Liver (tissue), 9 donors: ENCODE results near the gene SPAG17. TPM values are rescaled to one million over a fixed set of nuclear protein-coding genes. Genes with fewer than 3 reads are reported as not detected.

Experiments used
- DNase-seq: peaks from one replicate; pipeline ENCODE4 v3.0.0-alpha.2; 2017; ENCODE audit warnings: low spot score
- H3K27ac ChIP-seq, 2 donors: one replicate each; pipeline ENCODE4 v1.7.0; 2013; ENCODE audit warnings: inconsistent platforms in 2 of 2, low read length in 2 of 2, control low read depth in 1 of 2, low read depth in 1 of 2, mild to moderate bottlenecking in 1 of 2
- H3K27me3 ChIP-seq, 4 donors: one replicate each; pipeline versions ENCODE4 v1.6.1 to v1.7.0; 2013; ENCODE audit warnings: low read length in 3 of 4, inconsistent platforms in 1 of 4, mild to moderate bottlenecking in 1 of 4, moderate library complexity in 1 of 4; ENCODE audit not compliant: control insufficient read depth in 4 of 4, insufficient read depth in 4 of 4
- H3K36me3 ChIP-seq, 4 donors: one replicate each; pipeline versions ENCODE4 v1.6.1 to v1.7.0; 2013; ENCODE audit warnings: low read length in 3 of 4, mild to moderate bottlenecking in 3 of 4, low read depth in 1 of 4, moderate library complexity in 1 of 4; ENCODE audit not compliant: control insufficient read depth in 4 of 4, insufficient read depth in 3 of 4
- H3K4me1 ChIP-seq, 4 donors: one replicate each; pipeline versions ENCODE4 v1.6.1 to v1.7.0; 2013; ENCODE audit warnings: low read length in 3 of 4, mild to moderate bottlenecking in 3 of 4, moderate library complexity in 1 of 4; ENCODE audit not compliant: control insufficient read depth in 4 of 4, insufficient read depth in 4 of 4
- H3K4me3 ChIP-seq, 3 donors: one replicate each; pipeline versions ENCODE4 v1.6.1 to v1.7.0; 2013; ENCODE audit warnings: low read length in 3 of 3, control low read depth in 1 of 3, low read depth in 1 of 3, mild to moderate bottlenecking in 1 of 3
- H3K9ac ChIP-seq, 2 donors: one replicate each; pipeline ENCODE4 v1.7.0; 2013; ENCODE audit warnings: low read length in 2 of 2, mild to moderate bottlenecking in 2 of 2, moderate library complexity in 2 of 2, control low read depth in 1 of 2, low read depth in 1 of 2
- H3K9me3 ChIP-seq, 4 donors: one replicate each; pipeline versions ENCODE4 v1.6.1 to v1.7.0; 2013; ENCODE audit warnings: low read length in 3 of 4; ENCODE audit not compliant: control insufficient read depth in 4 of 4
- EGR1 ChIP-seq, 2 donors: IDR thresholded peaks; 2 replicates each; pipeline ENCODE4 v1.6.1; 2016 to 2018; ENCODE audit warnings: antibody characterized with exemption in 2 of 2, low read depth in 2 of 2
- FOXA1 ChIP-seq: IDR thresholded peaks from 2 replicates; pipeline ENCODE4 v1.6.1; 2016; ENCODE audit warnings: antibody characterized with exemption
- FOXA2 ChIP-seq: IDR thresholded peaks from 2 replicates; pipeline ENCODE4 v1.6.1; 2016; ENCODE audit warnings: antibody characterized with exemption
- GABPA ChIP-seq, 2 donors: IDR thresholded peaks in 1 of 2; conservative IDR thresholded peaks in 1 of 2; 2 replicates each; pipeline ENCODE4 v1.6.1; 2016; ENCODE audit warnings: antibody characterized with exemption in 2 of 2, mild to moderate bottlenecking in 1 of 2, moderate library complexity in 1 of 2
- HNF4A ChIP-seq, 2 donors: conservative IDR thresholded peaks; 2 replicates each; pipeline ENCODE4 v1.6.1; 2016; ENCODE audit warnings: antibody characterized with exemption in 2 of 2, mild to moderate bottlenecking in 2 of 2
- HNF4G ChIP-seq: IDR thresholded peaks from 2 replicates; pipeline ENCODE4 v1.6.1; 2016; ENCODE audit warnings: antibody characterized with exemption
- JUND ChIP-seq, 2 donors: IDR thresholded peaks; 2 replicates each; pipeline ENCODE4 v1.6.1; 2016; ENCODE audit warnings: antibody characterized with exemption in 2 of 2
- NR2F2 ChIP-seq: IDR thresholded peaks from 2 replicates; pipeline ENCODE4 v1.6.1; 2016; ENCODE audit warnings: antibody characterized with exemption
- RAD21 ChIP-seq, 2 donors: IDR thresholded peaks; 2 replicates each; pipeline ENCODE4 v1.6.1; 2016; ENCODE audit warnings: antibody characterized with exemption in 2 of 2, mild to moderate bottlenecking in 2 of 2
- RXRA ChIP-seq, 2 donors: IDR thresholded peaks; 2 replicates each; pipeline ENCODE4 v1.6.1; 2017 to 2018; ENCODE audit warnings: antibody characterized with exemption in 2 of 2, mild to moderate bottlenecking in 1 of 2
- SP1 ChIP-seq: IDR thresholded peaks from 2 replicates; pipeline ENCODE4 v1.6.1; 2018; ENCODE audit warnings: antibody characterized with exemption, mild to moderate bottlenecking
- TAF1 ChIP-seq: conservative IDR thresholded peaks from 2 replicates; pipeline ENCODE4 v1.6.1; 2016; ENCODE audit warnings: antibody characterized with exemption, mild to moderate bottlenecking
- WGBS: extraction: QIAGEN DNeasy Blood & Tissue Kit; methylation state at CpG from one replicate; pipeline ENCODE4 v1.1.7; 2013; 5-methylcytosine and 5-hydroxymethylcytosine counted together
- polyA plus RNA-seq, 2 donors: library from polyadenylated mRNA; stranded (reverse) in 1 of 2; unstranded in 1 of 2; fragments of 200-250 nt in 1 of 2; fragments of >200 nt in 1 of 2; fragmentation: Nextera tagmentation in 1 of 2; extraction: Ambion mirVana in 1 of 2; gene quantifications; one replicate each; pipeline versions ENCODE4 v1.2.1 to v1.2.3, GENCODE V29; 2013 to 2015
- total RNA-seq, 2 donors: library from RNA; depleted of rRNA; stranded (reverse); fragments of >200 nt; gene quantifications; one replicate each; pipeline ENCODE4 v1.2.3, GENCODE V29; 2014
- TF ChIP-seq, protein P1 (sequence below): fragments of 150-350 bp; IDR thresholded peaks from 2 replicates; pipeline ENCODE4 v1.5.1; 2017; ENCODE audit warnings: improper control_type of control experiment, low read depth, low read length; ENCODE audit not compliant: missing input control
- TF ChIP-seq, protein P2 (sequence below): IDR thresholded peaks from 2 replicates; pipeline ENCODE4 v1.6.1; 2016; ENCODE audit warnings: antibody characterized with exemption, mild to moderate bottlenecking
- TF ChIP-seq, protein P3 (sequence below): IDR thresholded peaks from 2 replicates; pipeline ENCODE4 v1.6.1; 2016; ENCODE audit warnings: antibody characterized with exemption
- TF ChIP-seq, protein P4 (sequence below): IDR thresholded peaks from 2 replicates; pipeline ENCODE4 v1.6.1; 2016; ENCODE audit warnings: antibody characterized with exemption
- donor health status: healthy.
- donor health status: healthy.
- donor health status: healthy.
- donor health status: healthy.
- donor health status: healthy.

SPAG17 gene
- total and polyA plus RNA-seq, 4 donors = 0.17 to 0.75 TPM; not detected in 2

DNA sequence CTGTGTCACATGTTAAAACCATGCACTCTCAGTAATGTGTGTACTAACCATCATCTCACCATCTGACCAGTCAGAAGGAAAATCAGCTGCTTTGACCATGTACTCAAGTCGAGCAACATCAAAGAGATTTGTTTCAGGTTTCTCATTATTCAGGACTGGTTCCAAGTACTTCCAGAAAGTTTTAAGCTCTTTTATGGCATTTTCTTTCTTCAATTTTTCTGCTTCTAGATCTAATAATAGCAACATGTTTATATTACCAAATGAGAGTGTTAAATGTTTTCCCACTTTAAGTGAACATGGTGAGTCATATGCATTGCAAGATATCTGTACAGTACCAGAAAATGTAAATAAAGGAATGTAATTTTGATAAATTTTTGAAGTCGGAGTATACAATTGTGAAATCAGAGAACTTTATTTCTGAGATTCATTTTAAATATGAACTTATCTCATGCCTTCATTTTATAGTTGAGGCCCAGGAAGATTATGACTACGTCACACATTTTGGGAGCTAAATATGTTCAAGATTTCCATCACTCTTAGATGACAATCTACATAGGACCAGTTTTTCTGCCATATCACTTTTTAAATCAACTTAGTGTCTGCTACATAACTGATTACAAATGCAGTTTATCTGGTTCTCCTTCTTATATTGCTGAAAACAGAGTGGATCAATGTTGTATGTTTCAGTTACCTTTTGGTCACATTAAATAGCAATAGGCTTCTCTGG, 87.2 kb downstream of the SPAG17 start:
- peaks cover 0 to 2% (median 0%) of the 10 kb centered on the region in 4 donors for H3K4me1 ChIP-seq
- DNase-seq = no peak
- WGBS = 79% methylated on average over 3 of the region's 3 CpGs
- H3K36me3 ChIP-seq = no peaks in the 10 kb centered on the region
- TF ChIP-seq EGR1 (IDR thresholded peaks at IDR 0.05; ENCODE audit: low read depth in 2 of 2) (no peak), RAD21 (IDR thresholded peaks at IDR 0.05) (no peak), NR2F2 (no peak), HNF4A (conservative IDR thresholded peaks at IDR 0.05) (no peak), GABPA (IDR thresholded peaks at IDR 0.05 in 1 of 2, conservative IDR thresholded peaks at IDR 0.05 in 1 of 2) (no peak), RXRA (IDR thresholded peaks at IDR 0.05) (no peak), JUND (IDR thresholded peaks at IDR 0.05) (no peak), TAF1 (no peak), SP1 (no peak), FOXA1 (no peak)
- TF ChIP-seq, protein P1, sequence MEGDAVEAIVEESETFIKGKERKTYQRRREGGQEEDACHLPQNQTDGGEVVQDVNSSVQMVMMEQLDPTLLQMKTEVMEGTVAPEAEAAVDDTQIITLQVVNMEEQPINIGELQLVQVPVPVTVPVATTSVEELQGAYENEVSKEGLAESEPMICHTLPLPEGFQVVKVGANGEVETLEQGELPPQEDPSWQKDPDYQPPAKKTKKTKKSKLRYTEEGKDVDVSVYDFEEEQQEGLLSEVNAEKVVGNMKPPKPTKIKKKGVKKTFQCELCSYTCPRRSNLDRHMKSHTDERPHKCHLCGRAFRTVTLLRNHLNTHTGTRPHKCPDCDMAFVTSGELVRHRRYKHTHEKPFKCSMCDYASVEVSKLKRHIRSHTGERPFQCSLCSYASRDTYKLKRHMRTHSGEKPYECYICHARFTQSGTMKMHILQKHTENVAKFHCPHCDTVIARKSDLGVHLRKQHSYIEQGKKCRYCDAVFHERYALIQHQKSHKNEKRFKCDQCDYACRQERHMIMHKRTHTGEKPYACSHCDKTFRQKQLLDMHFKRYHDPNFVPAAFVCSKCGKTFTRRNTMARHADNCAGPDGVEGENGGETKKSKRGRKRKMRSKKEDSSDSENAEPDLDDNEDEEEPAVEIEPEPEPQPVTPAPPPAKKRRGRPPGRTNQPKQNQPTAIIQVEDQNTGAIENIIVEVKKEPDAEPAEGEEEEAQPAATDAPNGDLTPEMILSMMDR = no peak
- H3K27me3 ChIP-seq = no peaks in the 10 kb centered on the region
- no peak overlapping the region for H3K9ac ChIP-seq
- H3K9me3 ChIP-seq = no peaks in the 10 kb centered on the region
- no peak overlapping the region for H3K27ac ChIP-seq
- no peak overlapping the region for H3K4me3 ChIP-seq

DNA sequence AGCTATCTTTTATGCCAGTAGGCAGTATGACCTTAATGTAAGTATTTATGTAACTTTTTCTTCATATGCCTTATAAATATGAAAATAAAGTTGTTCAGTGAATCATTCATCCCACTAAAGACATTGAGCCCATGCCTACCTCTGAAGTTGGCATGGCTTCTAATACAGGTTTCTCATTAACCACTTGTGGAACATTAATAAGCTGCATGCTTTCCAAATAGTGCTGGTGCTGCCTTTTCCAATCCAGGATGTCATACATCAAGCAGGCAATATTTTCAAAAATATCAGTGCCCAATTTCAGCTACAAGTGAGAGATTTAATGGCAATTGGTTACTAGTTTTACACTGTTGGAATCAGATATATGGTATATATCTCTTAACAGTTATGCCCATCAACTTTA, 92.0 kb downstream of the SPAG17 start:
- Histone ChIP-seq H3K27me3 (no peaks in the 10 kb centered on the region), H3K9ac (no peak overlapping the region), H3K4me1 (no peaks in the 10 kb centered on the region), H3K36me3 (no peaks in the 10 kb centered on the region), H3K9me3 (no peaks in the 10 kb centered on the region), H3K27ac (no peak overlapping the region), H3K4me3 (no peak overlapping the region)
- TF ChIP-seq FOXA2 (no peak), RXRA (IDR thresholded peaks at IDR 0.05) (no peak)
- TF ChIP-seq, protein P2, sequence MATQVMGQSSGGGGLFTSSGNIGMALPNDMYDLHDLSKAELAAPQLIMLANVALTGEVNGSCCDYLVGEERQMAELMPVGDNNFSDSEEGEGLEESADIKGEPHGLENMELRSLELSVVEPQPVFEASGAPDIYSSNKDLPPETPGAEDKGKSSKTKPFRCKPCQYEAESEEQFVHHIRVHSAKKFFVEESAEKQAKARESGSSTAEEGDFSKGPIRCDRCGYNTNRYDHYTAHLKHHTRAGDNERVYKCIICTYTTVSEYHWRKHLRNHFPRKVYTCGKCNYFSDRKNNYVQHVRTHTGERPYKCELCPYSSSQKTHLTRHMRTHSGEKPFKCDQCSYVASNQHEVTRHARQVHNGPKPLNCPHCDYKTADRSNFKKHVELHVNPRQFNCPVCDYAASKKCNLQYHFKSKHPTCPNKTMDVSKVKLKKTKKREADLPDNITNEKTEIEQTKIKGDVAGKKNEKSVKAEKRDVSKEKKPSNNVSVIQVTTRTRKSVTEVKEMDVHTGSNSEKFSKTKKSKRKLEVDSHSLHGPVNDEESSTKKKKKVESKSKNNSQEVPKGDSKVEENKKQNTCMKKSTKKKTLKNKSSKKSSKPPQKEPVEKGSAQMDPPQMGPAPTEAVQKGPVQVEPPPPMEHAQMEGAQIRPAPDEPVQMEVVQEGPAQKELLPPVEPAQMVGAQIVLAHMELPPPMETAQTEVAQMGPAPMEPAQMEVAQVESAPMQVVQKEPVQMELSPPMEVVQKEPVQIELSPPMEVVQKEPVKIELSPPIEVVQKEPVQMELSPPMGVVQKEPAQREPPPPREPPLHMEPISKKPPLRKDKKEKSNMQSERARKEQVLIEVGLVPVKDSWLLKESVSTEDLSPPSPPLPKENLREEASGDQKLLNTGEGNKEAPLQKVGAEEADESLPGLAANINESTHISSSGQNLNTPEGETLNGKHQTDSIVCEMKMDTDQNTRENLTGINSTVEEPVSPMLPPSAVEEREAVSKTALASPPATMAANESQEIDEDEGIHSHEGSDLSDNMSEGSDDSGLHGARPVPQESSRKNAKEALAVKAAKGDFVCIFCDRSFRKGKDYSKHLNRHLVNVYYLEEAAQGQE = peak; percentile 89
- no peak for DNase-seq

DNA sequence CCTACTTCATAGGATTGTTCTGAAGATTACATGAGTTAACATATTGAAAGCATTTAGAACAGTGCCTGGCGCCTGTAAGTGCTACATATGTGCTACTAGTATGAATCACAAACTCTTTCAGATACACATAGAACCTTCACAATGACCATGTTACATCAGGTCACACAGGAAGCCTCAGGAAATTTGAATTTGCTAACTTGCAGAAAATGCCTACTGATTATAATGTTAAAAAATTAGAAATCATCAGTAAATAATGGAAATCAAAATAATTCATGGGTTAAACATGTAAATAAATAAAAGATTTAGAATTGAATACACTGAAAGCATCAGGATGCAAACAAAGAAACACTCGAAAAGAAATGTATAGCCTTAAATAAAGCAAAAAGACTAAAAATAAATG, 94.9 kb downstream of the SPAG17 start:
- DNase-seq = no peak
- Histone ChIP-seq H3K27ac (no peak overlapping the region), H3K27me3 (no peaks in the 10 kb centered on the region), H3K36me3 (no peaks in the 10 kb centered on the region), H3K9ac (no peak overlapping the region), H3K4me1 (no peaks in the 10 kb centered on the region), H3K4me3 (no peak overlapping the region), H3K9me3 (no peaks in the 10 kb centered on the region)
- TF ChIP-seq, protein P3, sequence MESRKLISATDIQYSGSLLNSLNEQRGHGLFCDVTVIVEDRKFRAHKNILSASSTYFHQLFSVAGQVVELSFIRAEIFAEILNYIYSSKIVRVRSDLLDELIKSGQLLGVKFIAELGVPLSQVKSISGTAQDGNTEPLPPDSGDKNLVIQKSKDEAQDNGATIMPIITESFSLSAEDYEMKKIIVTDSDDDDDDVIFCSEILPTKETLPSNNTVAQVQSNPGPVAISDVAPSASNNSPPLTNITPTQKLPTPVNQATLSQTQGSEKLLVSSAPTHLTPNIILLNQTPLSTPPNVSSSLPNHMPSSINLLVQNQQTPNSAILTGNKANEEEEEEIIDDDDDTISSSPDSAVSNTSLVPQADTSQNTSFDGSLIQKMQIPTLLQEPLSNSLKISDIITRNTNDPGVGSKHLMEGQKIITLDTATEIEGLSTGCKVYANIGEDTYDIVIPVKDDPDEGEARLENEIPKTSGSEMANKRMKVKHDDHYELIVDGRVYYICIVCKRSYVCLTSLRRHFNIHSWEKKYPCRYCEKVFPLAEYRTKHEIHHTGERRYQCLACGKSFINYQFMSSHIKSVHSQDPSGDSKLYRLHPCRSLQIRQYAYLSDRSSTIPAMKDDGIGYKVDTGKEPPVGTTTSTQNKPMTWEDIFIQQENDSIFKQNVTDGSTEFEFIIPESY = no peak
- TF ChIP-seq, protein P2 = no peak
- TF ChIP-seq, protein P4, sequence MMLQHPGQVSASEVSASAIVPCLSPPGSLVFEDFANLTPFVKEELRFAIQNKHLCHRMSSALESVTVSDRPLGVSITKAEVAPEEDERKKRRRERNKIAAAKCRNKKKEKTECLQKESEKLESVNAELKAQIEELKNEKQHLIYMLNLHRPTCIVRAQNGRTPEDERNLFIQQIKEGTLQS = no peak
- TF ChIP-seq HNF4A (conservative IDR thresholded peaks at IDR 0.05) (no peak), HNF4G (no peak), FOXA2 (no peak), GABPA (IDR thresholded peaks at IDR 0.05 in 1 of 2, conservative IDR thresholded peaks at IDR 0.05 in 1 of 2) (no peak)
- 85% methylated on average over 2 of the region's 2 CpGs for WGBS
